CD8-positive, alpha-beta memory T cell (primary cell): ENCODE results near the gene SLC19A3. TPM values are rescaled to one million over a fixed set of nuclear protein-coding genes. Genes with fewer than 3 reads are reported as not detected.

Experiments used
- CTCF ChIA-PET: fragments of 350-600 bp; sonication (Branson Sonifier 250); formaldehyde crosslinking; loops from one replicate; lab custom pipeline; 2021; ENCODE audit warnings: antibody characterized with exemption; lab: Charles Lee
- POLR2A ChIA-PET: fragments of 350-600 bp; sonication (Branson Sonifier 250); formaldehyde crosslinking; loops from one replicate; lab custom pipeline; 2021; ENCODE audit warnings: antibody characterized with exemption; lab: Charles Lee
- DNase-seq, 5 donors: peaks; one replicate each; pipeline versions ENCODE4 v3.0.0 to v3.0.0-alpha.2; 2020 to 2022; ENCODE audit warnings: mixed read lengths in 1 of 5
- H3K27ac ChIP-seq: one replicate; pipeline ENCODE4 v1.7.0; 2013; ENCODE audit warnings: low read depth, mild to moderate bottlenecking, low read length, moderate library complexity
- H3K27me3 ChIP-seq: 2 replicates; pipeline ENCODE4 v1.7.0; 2013; ENCODE audit warnings: low read length, mild to moderate bottlenecking; ENCODE audit not compliant: insufficient read depth, poor library complexity, severe bottlenecking
- H3K36me3 ChIP-seq: 2 replicates; pipeline ENCODE4 v1.7.0; 2013; ENCODE audit warnings: mild to moderate bottlenecking, low read length, moderate library complexity; ENCODE audit not compliant: insufficient read depth
- H3K4me1 ChIP-seq: 2 replicates; pipeline ENCODE4 v1.7.0; 2013; ENCODE audit warnings: mild to moderate bottlenecking, low read length, moderate library complexity; ENCODE audit not compliant: insufficient read depth
- H3K4me3 ChIP-seq: 2 replicates; pipeline ENCODE4 v1.7.0; 2013; ENCODE audit warnings: mild to moderate bottlenecking, low read length
- H3K9me3 ChIP-seq: 2 replicates; pipeline ENCODE4 v1.7.0; 2013; ENCODE audit warnings: mild to moderate bottlenecking, low read length
- H3K27ac Mint-ChIP-seq, 8 donors: one replicate each; pipeline ENCODE4 v1.8.0; 2020 to 2021; ENCODE audit warnings: mixed read lengths in 8 of 8, mild to moderate bottlenecking in 6 of 8, inconsistent platforms in 3 of 8, moderate library complexity in 3 of 8
- H3K27me3 Mint-ChIP-seq, 2 donors: one replicate each; pipeline ENCODE4 v1.8.0; 2020 to 2021; ENCODE audit warnings: mixed read lengths in 2 of 2, mild to moderate bottlenecking in 1 of 2, moderate library complexity in 1 of 2
- H3K36me3 Mint-ChIP-seq, 3 donors: one replicate each; pipeline ENCODE4 v1.8.0; 2020 to 2021; ENCODE audit warnings: mixed read lengths in 3 of 3, inconsistent platforms in 1 of 3, mild to moderate bottlenecking in 1 of 3
- H3K4me1 Mint-ChIP-seq, 3 donors: one replicate each; pipeline ENCODE4 v1.8.0; 2020 to 2021; ENCODE audit warnings: mixed read lengths in 3 of 3, inconsistent platforms in 1 of 3, mild to moderate bottlenecking in 1 of 3
- H3K4me3 Mint-ChIP-seq, 7 donors: one replicate each; pipeline ENCODE4 v1.8.0; 2020 to 2021; ENCODE audit warnings: mixed read lengths in 7 of 7, mild to moderate bottlenecking in 6 of 7, moderate library complexity in 4 of 7, inconsistent platforms in 2 of 7
- H3K9me3 Mint-ChIP-seq, 5 donors: one replicate each; pipeline ENCODE4 v1.8.0; 2020 to 2022; ENCODE audit warnings: mixed read lengths in 5 of 5, mild to moderate bottlenecking in 3 of 5, moderate library complexity in 2 of 5, inconsistent platforms in 1 of 5
- polyA plus RNA-seq: library from polyadenylated mRNA; unstranded; fragments of 300-500 nt; fragmentation: Illumina TruSeq; gene quantifications from one replicate; pipeline ENCODE4 v1.2.3, GENCODE V29; 2021
- total RNA-seq, 2 experiments: library from RNA; stranded (reverse); gene quantifications; one replicate each; pipeline ENCODE4 v1.2.3, GENCODE V29; 2021

Gene SLC19A3
- total and polyA plus RNA-seq, 3 experiments from 2014 or later: not detected

DNA sequence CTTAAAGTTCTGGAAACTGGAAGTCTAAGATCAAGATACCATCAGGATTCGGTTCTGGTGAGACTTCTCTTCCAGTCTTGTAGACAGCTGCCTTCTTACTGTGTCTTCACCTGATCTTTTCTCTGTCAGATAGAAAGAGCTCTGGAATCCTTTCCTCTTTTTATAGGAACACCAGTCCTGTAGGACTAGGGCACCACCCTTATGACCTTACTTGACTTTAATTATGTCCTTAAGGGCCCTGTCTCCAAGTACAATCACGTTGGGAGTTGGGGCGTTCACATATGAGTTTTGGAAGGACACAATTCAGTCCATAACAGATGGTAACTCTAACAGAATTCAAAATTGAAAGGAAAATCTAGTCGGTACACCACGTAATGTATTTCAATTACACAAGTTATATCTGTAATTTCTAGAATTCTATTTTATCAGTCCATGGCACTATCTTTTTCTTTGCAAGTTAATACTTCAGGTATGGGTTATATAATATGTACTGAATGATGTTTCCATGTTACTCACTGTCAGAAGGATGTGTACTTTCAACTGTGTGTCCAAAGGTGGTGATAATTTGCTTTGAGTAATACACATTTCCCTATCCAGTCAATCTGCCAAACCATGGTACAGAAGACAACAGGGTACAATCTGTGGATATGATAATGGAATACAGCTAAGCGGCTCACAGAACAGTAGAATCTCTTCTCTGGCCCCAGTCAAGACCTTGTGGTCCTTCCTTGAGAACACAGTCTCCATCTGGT, 52.5 kb downstream of the SLC19A3 start:
- no peaks in the 10 kb centered on the region for H3K9me3 Mint-ChIP-seq
- H3K4me3 ChIP-seq: no peak overlapping the region
- H3K9me3 ChIP-seq: no peaks in the 10 kb centered on the region
- H3K4me1 ChIP-seq: no peaks in the 10 kb centered on the region
- H3K36me3 Mint-ChIP-seq: no peaks in the 10 kb centered on the region
- H3K27ac Mint-ChIP-seq: no peak overlapping the region
- H3K27me3 Mint-ChIP-seq: peaks cover 6 to 12% of the 10 kb centered on the region in 2 donors
- no peaks in the 10 kb centered on the region for H3K4me1 Mint-ChIP-seq
- DNase-seq: no peak
- H3K4me3 Mint-ChIP-seq: no peak overlapping the region
- CTCF ChIA-PET: interaction anchor here (1.0 kb wide), 1 partner anchor 7 kb away, joined by 4 read pairs; no protein-coding TSS in a partner anchor
- H3K27ac ChIP-seq: no peak overlapping the region
- H3K36me3 ChIP-seq: no peaks in the 10 kb centered on the region
- POLR2A ChIA-PET: no interaction called here
- H3K27me3 ChIP-seq: no peaks in the 10 kb centered on the region

DNA sequence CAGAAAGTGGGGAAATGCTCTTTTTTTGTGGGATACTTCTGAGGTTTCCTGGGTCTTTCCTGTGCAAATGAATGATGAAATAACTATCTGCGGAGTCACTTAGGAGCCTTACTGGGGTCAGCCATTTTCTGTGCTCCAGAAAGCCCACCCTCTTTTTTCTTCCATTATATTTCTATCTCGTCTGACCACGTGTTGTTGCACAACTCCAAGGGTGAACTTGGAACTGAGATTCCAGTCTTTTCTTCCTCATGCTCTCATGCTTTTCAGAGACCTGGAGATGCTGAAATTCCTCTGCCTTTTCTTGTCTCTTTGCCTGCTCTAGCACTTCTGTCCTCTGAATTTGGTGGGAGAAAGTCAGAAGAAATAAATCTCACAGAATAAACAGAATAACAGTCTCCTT, 56.0 kb downstream of the SLC19A3 start:
- DNase-seq: no peak
- Mint-ChIP-seq H3K36me3 (no peaks in the 10 kb centered on the region), H3K27ac (no peak overlapping the region), H3K4me3 (no peak overlapping the region), H3K27me3 (peaks cover 4 to 10% of the 10 kb centered on the region in 2 donors), H3K4me1 (no peaks in the 10 kb centered on the region), H3K9me3 (no peaks in the 10 kb centered on the region)
- no peaks in the 10 kb centered on the region for H3K27me3 ChIP-seq
- H3K36me3 ChIP-seq: no peaks in the 10 kb centered on the region
- no peak overlapping the region for H3K4me3 ChIP-seq
- ChIA-PET POLR2A (no interaction called here), CTCF (no interaction called here)
- no peaks in the 10 kb centered on the region for H3K4me1 ChIP-seq
- no peak overlapping the region for H3K27ac ChIP-seq
- H3K9me3 ChIP-seq: no peaks in the 10 kb centered on the region

DNA sequence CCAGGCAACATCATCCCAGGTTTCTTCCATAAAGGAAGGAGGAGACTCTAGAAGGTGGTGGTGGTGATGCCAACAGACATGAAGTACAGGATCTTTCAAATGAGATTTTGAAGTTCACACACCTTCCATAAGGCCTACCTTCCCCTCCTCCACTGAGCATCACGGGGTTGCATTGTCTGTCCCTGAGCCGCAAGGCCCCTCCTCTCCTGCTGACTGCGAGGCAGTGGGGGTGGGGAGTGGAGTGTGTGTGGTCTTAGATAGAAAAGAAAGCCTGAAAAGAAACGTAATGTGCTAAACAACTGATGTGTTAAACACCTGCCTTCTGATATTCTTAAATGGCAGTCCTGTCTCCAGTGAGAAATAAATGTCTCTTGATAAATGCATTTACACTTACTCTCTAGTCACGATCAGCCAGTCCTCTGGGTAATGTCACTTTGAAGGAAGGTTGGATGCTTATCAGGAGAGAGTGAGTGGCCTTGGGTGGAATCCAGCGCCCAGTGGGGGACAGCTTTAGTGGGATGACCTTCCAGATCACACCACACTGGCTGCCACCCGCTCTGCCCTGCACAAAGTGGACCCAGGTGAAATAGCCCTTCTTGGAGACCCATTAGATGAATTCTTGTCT, 56.7 kb downstream of the SLC19A3 start:
- ChIA-PET POLR2A (no interaction called here), CTCF (no interaction called here)
- Histone ChIP-seq H3K9me3 (no peaks in the 10 kb centered on the region), H3K36me3 (no peaks in the 10 kb centered on the region), H3K4me1 (no peaks in the 10 kb centered on the region), H3K27me3 (no peaks in the 10 kb centered on the region), H3K27ac (no peak overlapping the region), H3K4me3 (no peak overlapping the region)
- no peak for DNase-seq
- Mint-ChIP-seq H3K27me3 (peaks cover 3 to 10% of the 10 kb centered on the region in 2 donors), H3K9me3 (no peaks in the 10 kb centered on the region), H3K36me3 (no peaks in the 10 kb centered on the region), H3K4me3 (no peak overlapping the region), H3K27ac (no peak overlapping the region), H3K4me1 (no peaks in the 10 kb centered on the region)

DNA sequence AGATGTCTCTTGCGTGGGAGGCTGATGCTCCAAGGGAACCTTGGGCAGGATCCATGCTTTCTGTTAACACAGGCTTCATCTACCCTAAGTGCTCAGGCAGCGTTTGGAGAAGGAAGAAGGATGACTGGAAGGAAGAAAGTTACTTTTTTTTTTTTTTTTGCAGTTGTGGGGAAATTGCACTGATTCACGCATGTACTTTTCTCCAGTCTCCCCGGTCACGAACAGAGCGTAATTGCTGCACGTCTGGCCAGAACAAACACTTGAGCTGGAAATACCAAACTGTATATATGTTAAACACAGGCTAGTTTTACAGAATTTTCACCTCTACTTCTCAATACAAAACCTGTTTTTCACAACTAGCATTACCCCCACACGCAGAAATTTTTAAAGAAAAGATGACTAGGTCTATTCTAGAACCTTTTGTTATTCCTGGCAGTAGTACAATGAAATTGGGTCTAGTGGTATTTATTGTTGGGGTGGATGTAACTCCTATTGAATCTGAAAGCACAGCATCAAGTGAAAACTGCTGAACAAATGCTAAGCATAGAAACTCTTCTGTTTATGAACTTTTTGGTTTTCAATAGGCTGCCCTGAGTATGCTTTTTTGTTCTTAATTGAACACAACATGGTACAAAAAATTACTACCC, 60.5 kb downstream of the SLC19A3 start:
- Histone ChIP-seq H3K4me1 (no peaks in the 10 kb centered on the region), H3K27ac (no peak overlapping the region), H3K9me3 (no peaks in the 10 kb centered on the region), H3K27me3 (no peaks in the 10 kb centered on the region), H3K36me3 (no peaks in the 10 kb centered on the region), H3K4me3 (no peak overlapping the region)
- Mint-ChIP-seq H3K4me3 (no peak overlapping the region), H3K4me1 (no peaks in the 10 kb centered on the region), H3K36me3 (no peaks in the 10 kb centered on the region), H3K27me3 (peaks cover 6 to 7% of the 10 kb centered on the region in 2 donors), H3K9me3 (no peaks in the 10 kb centered on the region), H3K27ac (no peak overlapping the region)
- DNase-seq: no peak
- ChIA-PET POLR2A (no interaction called here), CTCF (interaction anchor here (0.8 to 1.6 kb wide), 4 partner anchors 8 to 12 kb away, joined by 3 to 8 read pairs (median 6); partner anchors contain the start of gene SCYGR5)

DNA sequence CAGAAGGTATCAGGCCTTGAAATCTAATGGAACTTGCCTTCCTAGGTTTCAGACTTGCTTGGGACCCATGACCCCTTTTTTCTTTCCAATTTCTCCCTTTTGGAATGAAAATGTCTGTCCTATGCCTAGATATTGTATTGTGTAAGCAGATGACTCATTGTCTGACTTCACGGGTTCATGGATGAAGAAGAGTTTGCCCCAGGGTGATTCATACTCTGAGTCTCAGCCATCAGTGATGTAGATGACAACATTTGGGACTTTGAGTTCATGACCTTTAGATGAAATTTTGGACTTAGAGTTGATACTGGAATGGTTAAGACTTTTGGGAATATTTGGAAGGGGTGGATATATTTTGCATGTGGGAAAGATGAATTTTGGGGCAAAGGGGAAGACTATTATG, 62.4 kb downstream of the SLC19A3 start:
- no peak overlapping the region for H3K27ac ChIP-seq
- H3K27me3 ChIP-seq: no peaks in the 10 kb centered on the region
- DNase-seq: no peak
- no peaks in the 10 kb centered on the region for H3K36me3 ChIP-seq
- no peaks in the 10 kb centered on the region for H3K36me3 Mint-ChIP-seq
- no peak overlapping the region for H3K27ac Mint-ChIP-seq
- POLR2A ChIA-PET: no interaction called here
- no peaks in the 10 kb centered on the region for H3K9me3 ChIP-seq
- no peaks in the 10 kb centered on the region for H3K4me1 Mint-ChIP-seq
- no peaks in the 10 kb centered on the region for H3K9me3 Mint-ChIP-seq
- CTCF ChIA-PET: no interaction called here
- no peaks in the 10 kb centered on the region for H3K4me1 ChIP-seq
- no peak overlapping the region for H3K4me3 ChIP-seq
- peaks cover 4 to 11% of the 10 kb centered on the region in 2 donors for H3K27me3 Mint-ChIP-seq
- H3K4me3 Mint-ChIP-seq: no peak overlapping the region

DNA sequence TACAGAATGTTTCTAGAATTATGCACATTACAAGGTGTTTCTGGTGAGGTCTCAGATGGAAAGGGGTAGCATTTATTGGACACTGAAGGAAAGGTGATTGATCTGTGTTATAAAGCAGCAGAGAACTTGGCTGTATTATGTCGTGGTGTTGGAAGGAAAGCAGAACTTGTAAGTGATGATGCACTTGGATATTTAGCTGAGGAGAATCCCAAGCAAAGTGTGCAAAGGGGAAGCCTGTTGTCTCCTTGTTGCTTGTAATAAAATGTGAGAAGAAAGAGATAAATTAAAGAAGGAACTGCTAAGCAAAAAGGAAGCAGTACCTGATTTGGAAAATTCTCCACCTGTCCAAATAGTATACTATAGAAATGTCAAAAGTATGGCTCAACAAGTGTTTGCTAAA, 63.4 kb downstream of the SLC19A3 start:
- no peak overlapping the region for H3K4me3 Mint-ChIP-seq
- no peak overlapping the region for H3K27ac ChIP-seq
- no peaks in the 10 kb centered on the region for H3K9me3 Mint-ChIP-seq
- ChIA-PET POLR2A (no interaction called here), CTCF (no interaction called here)
- no peaks in the 10 kb centered on the region for H3K4me1 Mint-ChIP-seq
- H3K4me1 ChIP-seq: no peaks in the 10 kb centered on the region
- H3K27me3 Mint-ChIP-seq: peaks cover 4 to 11% of the 10 kb centered on the region in 2 donors
- DNase-seq: no peak
- H3K27ac Mint-ChIP-seq: no peak overlapping the region
- H3K9me3 ChIP-seq: no peaks in the 10 kb centered on the region
- no peaks in the 10 kb centered on the region for H3K36me3 ChIP-seq
- H3K4me3 ChIP-seq: no peak overlapping the region
- H3K27me3 ChIP-seq: no peaks in the 10 kb centered on the region
- H3K36me3 Mint-ChIP-seq: no peaks in the 10 kb centered on the region

DNA sequence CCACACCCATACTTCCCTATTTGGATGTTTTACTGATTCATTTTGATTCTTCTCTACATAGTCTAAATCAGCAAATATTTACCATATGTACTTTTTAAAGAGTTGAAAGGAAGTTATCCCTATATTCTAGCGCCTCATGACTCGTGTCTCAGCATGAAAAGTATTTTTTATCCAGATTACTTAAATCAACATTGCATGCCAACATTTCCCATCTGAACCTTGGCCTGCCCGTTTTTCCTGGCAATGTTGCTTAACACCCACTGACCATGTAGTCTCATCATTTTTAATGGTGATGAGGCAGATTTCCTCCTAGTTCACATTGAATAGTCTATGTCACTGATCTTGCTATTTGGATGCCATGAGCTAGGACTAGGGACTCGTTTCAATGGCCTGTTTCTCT, 64.4 kb downstream of the SLC19A3 start:
- DNase-seq: no peak
- no peak overlapping the region for H3K27ac ChIP-seq
- H3K27ac Mint-ChIP-seq: no peak overlapping the region
- H3K4me3 Mint-ChIP-seq: no peak overlapping the region
- H3K36me3 ChIP-seq: no peaks in the 10 kb centered on the region
- H3K4me1 ChIP-seq: no peaks in the 10 kb centered on the region
- ChIA-PET POLR2A (no interaction called here), CTCF (no interaction called here)
- H3K9me3 ChIP-seq: no peaks in the 10 kb centered on the region
- H3K4me1 Mint-ChIP-seq: no peaks in the 10 kb centered on the region
- H3K36me3 Mint-ChIP-seq: no peaks in the 10 kb centered on the region
- no peaks in the 10 kb centered on the region for H3K27me3 ChIP-seq
- no peak overlapping the region for H3K4me3 ChIP-seq
- peaks cover 4 to 17% of the 10 kb centered on the region in 2 donors for H3K27me3 Mint-ChIP-seq
- no peaks in the 10 kb centered on the region for H3K9me3 Mint-ChIP-seq

DNA sequence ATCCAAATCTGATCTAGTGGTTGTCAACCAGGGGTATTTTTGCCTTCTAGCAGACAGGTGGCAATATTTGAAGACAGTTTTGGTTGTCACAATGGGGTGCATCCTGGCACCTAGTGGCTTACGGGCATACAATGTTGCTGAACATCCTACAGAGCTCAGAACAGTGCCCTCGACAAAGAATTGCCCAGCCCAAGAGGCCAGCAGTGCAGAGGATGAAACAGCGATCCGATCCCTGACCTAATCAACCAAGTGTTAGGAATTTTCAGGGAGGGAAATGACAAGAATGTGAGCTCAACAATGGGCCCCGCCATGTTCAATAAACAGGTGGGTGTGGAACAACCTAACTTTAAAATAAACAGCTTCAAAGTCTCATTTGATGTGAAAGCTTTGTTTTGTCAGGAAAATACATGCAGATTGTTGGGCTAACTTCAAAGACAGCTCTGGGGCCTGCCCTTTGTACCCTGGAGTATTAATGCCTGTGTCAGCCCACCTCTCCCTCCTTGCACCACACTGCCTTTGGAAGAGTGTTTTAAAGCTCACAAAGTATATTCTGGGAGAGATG, 73.8 kb downstream of the SLC19A3 start:
- Mint-ChIP-seq H3K9me3 (no peaks in the 10 kb centered on the region), H3K4me3 (no peak overlapping the region), H3K36me3 (no peaks in the 10 kb centered on the region), H3K4me1 (no peaks in the 10 kb centered on the region), H3K27me3 (peaks cover 1 to 22% of the 10 kb centered on the region in 2 donors), H3K27ac (no peak overlapping the region)
- Histone ChIP-seq H3K4me1 (no peaks in the 10 kb centered on the region), H3K4me3 (no peak overlapping the region), H3K36me3 (no peaks in the 10 kb centered on the region), H3K27ac (no peak overlapping the region), H3K27me3 (no peaks in the 10 kb centered on the region), H3K9me3 (no peaks in the 10 kb centered on the region)
- CTCF ChIA-PET: interaction anchor here (1.9 kb wide), 1 partner anchor 14 kb away, joined by 8 read pairs; no protein-coding TSS in a partner anchor
- DNase-seq: no peak
- POLR2A ChIA-PET: no interaction called here
